GM18517 (cell line): Measurements from ENCODE around the gene PIP5KL1.
"Not testable (repeated sequence)": the region's sequence is repeated elsewhere in the genome, so short reads cannot be mapped to it uniquely, and the experiment has no call there.

Experiments
- ATAC-seq: cut with Tn5 transposase; IDR thresholded peaks from one replicate; pipeline ENCODE4 v1.9.1; 2021; ENCODE audit warnings: mild to moderate bottlenecking, moderate library complexity; ENCODE audit not compliant: unreplicated experiment

The PIP5KL1 gene

GRCh38 chr9:127896395-127897192 is 34.0 kb downstream of the PIP5KL1 start:
- no peak for ATAC-seq

GRCh38 chr9:127895811-127896210 is 34.8 kb downstream of the PIP5KL1 start:
- ATAC-seq = no peak

- no peak for ATAC-seq
These were observed 37.2 kb downstream of the PIP5KL1 start for GRCh38 chr9:127893392-127893791.

- no peak for ATAC-seq
These were observed 37.7 kb downstream of the PIP5KL1 start for GRCh38 chr9:127892831-127893230.

- ATAC-seq = no peak
These were observed 40.5 kb downstream of the PIP5KL1 start for GRCh38 chr9:127890053-127890452.

GRCh38 chr9:127887792-127888191 is 42.8 kb downstream of the PIP5KL1 start:
- no peak for ATAC-seq

GRCh38 chr9:127886401-127886972 is 44.1 kb downstream of the PIP5KL1 start:
- ATAC-seq = no peak

GRCh38 chr9:127885508-127886281 is 44.9 kb downstream of the PIP5KL1 start:
- no peak for ATAC-seq

- ATAC-seq = no peak
These were observed 45.5 kb downstream of the PIP5KL1 start for GRCh38 chr9:127884976-127885490.

- no peak for ATAC-seq
These were observed 46.1 kb downstream of the PIP5KL1 start for GRCh38 chr9:127884427-127884911.

- ATAC-seq = no peak
These were observed 46.6 kb downstream of the PIP5KL1 start for GRCh38 chr9:127883959-127884358.

GRCh38 chr9:127881715-127882114 is 48.9 kb downstream of the PIP5KL1 start:
- not testable (repeated sequence) for ATAC-seq

- no peak for ATAC-seq
These were observed 50.4 kb downstream of the PIP5KL1 start for GRCh38 chr9:127880143-127880542.

- no peak for ATAC-seq
These were observed 51.8 kb downstream of the PIP5KL1 start for GRCh38 chr9:127878652-127879390.

- no peak for ATAC-seq
These were observed 52.5 kb downstream of the PIP5KL1 start for GRCh38 chr9:127878001-127878651.

- no peak for ATAC-seq
These were observed 53.0 kb downstream of the PIP5KL1 start, which contains the start of gene AK1 for GRCh38 chr9:127877566-127877998. AK1 (minus strand) TSS chr9:127877675; CDS start chr9:127874617, 3,058 bp downstream.

- ATAC-seq = no peak
These were observed 53.6 kb downstream of the PIP5KL1 start for GRCh38 chr9:127876764-127877562.

GRCh38 chr9:127876026-127876763 is 54.4 kb downstream of the PIP5KL1 start:
- ATAC-seq = no peak
